Large intestine (tissue), 3 donors: ENCODE results near the gene EGFLAM. TPM values are rescaled to one million over a fixed set of nuclear protein-coding genes. Genes with fewer than 3 reads are reported as not detected.
A peak's percentile ranks its signal among the peaks of the same experiment; 100 is the strongest.

Experiments
- DNase-seq, 2 donors: peaks; one replicate each; pipeline versions ENCODE4 v3.0.0 to v3.0.0-alpha.2; 2013
- H3K27ac ChIP-seq: one replicate; pipeline ENCODE4 v1.5.1; 2013; ENCODE audit warnings: low read length
- H3K27me3 ChIP-seq: 2 replicates; pipeline ENCODE4 v1.6.1; 2013; ENCODE audit warnings: low read length; ENCODE audit not compliant: control insufficient read depth, insufficient read depth
- H3K36me3 ChIP-seq: 2 replicates; pipeline ENCODE4 v1.6.1; 2013; ENCODE audit warnings: low read length; ENCODE audit not compliant: control insufficient read depth, insufficient read depth
- H3K4me1 ChIP-seq: one replicate; pipeline ENCODE4 v1.6.1; 2013; ENCODE audit warnings: low read length; ENCODE audit not compliant: control insufficient read depth, insufficient read depth
- H3K4me3 ChIP-seq: one replicate; pipeline ENCODE4 v1.5.1; 2013; ENCODE audit warnings: low read length
- H3K9me3 ChIP-seq: one replicate; pipeline ENCODE4 v1.6.1; 2013; ENCODE audit warnings: mild to moderate bottlenecking, low read depth, low read length, moderate library complexity; ENCODE audit not compliant: control insufficient read depth
- WGBS: methylation state at CpG from one replicate; pipeline ENCODE4 v1.1.5; 2013; ENCODE audit warnings: low lambda C conversion rate; ENCODE audit not compliant: insufficient coverage; 5-methylcytosine and 5-hydroxymethylcytosine counted together
- polyA plus RNA-seq: library from polyadenylated mRNA; unstranded; fragments of 120-200 nt; gene quantifications from one replicate; pipeline ENCODE4 v1.2.1, GENCODE V29; 2013

The EGFLAM gene
- polyA plus RNA-seq, 1 donor = 4.4 TPM

GRCh38 chr5:38453921-38454320, 195.6 kb downstream of the EGFLAM start:
- WGBS = no CpG with 5 or more reads among the region's 11 CpGs
- Histone ChIP-seq H3K4me3 (no peak overlapping the region), H3K27ac (no peak overlapping the region), H3K36me3 (no peaks in the 10 kb centered on the region), H3K4me1 (no peaks in the 10 kb centered on the region), H3K9me3 (no peaks in the 10 kb centered on the region), H3K27me3 (peaks cover 47% of the 10 kb centered on the region)
- DNase-seq = no peak

GRCh38 chr5:38455796-38456330, 197.5 kb downstream of the EGFLAM start:
- no peaks in the 10 kb centered on the region for H3K36me3 ChIP-seq
- H3K4me1 ChIP-seq = no peaks in the 10 kb centered on the region
- no peak overlapping the region for H3K27ac ChIP-seq
- WGBS = 100% methylated on average over 2 of the region's 8 CpGs
- DNase-seq = no peak
- H3K27me3 ChIP-seq = peaks cover 48% of the 10 kb centered on the region
- H3K9me3 ChIP-seq = no peaks in the 10 kb centered on the region
- H3K4me3 ChIP-seq = no peak overlapping the region

GRCh38 chr5:38456657-38457399, 198.5 kb downstream of the EGFLAM start:
- no peak overlapping the region for H3K27ac ChIP-seq
- no peaks in the 10 kb centered on the region for H3K4me1 ChIP-seq
- WGBS = 78% methylated on average over 3 of the region's 4 CpGs
- no peaks in the 10 kb centered on the region for H3K36me3 ChIP-seq
- no peaks in the 10 kb centered on the region for H3K9me3 ChIP-seq
- H3K27me3 ChIP-seq = peaks cover 49% of the 10 kb centered on the region
- H3K4me3 ChIP-seq = no peak overlapping the region
- no peak for DNase-seq

GRCh38 chr5:38458174-38458573, 199.8 kb downstream of the EGFLAM start:
- no peak for DNase-seq
- Histone ChIP-seq H3K4me1 (no peaks in the 10 kb centered on the region), H3K27me3 (peaks cover 43% of the 10 kb centered on the region), H3K4me3 (no peak overlapping the region), H3K9me3 (no peaks in the 10 kb centered on the region), H3K27ac (no peak overlapping the region), H3K36me3 (no peaks in the 10 kb centered on the region)
- no CpG with 5 or more reads among the region's 8 CpGs for WGBS

- no peak overlapping the region for H3K27ac ChIP-seq
- no peaks in the 10 kb centered on the region for H3K9me3 ChIP-seq
- peaks cover 15% of the 10 kb centered on the region for H3K27me3 ChIP-seq
- no peaks in the 10 kb centered on the region for H3K36me3 ChIP-seq
- 100% methylated on average over 1 of the region's 7 CpGs for WGBS
- DNase-seq = no peak
- peaks cover 11% of the 10 kb centered on the region for H3K4me1 ChIP-seq
- H3K4me3 ChIP-seq = no peak overlapping the region
Observed at GRCh38 chr5:38462976-38463633, 204.7 kb downstream of the EGFLAM start.

- Histone ChIP-seq H3K27ac (peak overlapping the region; percentile 13), H3K9me3 (no peaks in the 10 kb centered on the region), H3K36me3 (no peaks in the 10 kb centered on the region), H3K4me3 (no peak overlapping the region), H3K4me1 (peaks cover 14% of the 10 kb centered on the region), H3K27me3 (peaks cover 8% of the 10 kb centered on the region)
- peak; percentile 76 to 81 for DNase-seq
- WGBS = no CpG with 5 or more reads among the region's 10 CpGs
Observed at GRCh38 chr5:38463634-38464521, 205.5 kb downstream of the EGFLAM start.

- Histone ChIP-seq H3K4me1 (peaks cover 14% of the 10 kb centered on the region), H3K9me3 (no peaks in the 10 kb centered on the region), H3K4me3 (no peak overlapping the region), H3K27ac (no peak overlapping the region), H3K27me3 (peaks cover 10% of the 10 kb centered on the region), H3K36me3 (no peaks in the 10 kb centered on the region)
- no CpG with 5 or more reads among the region's 2 CpGs for WGBS
- no peak for DNase-seq
Observed at GRCh38 chr5:38465061-38465460, 206.7 kb downstream of the EGFLAM start.

GRCh38 chr5:38465702-38466423, 207.5 kb downstream of the EGFLAM start:
- no peak for DNase-seq
- WGBS = 100% methylated on average over 1 of the region's 9 CpGs
- no peak overlapping the region for H3K27ac ChIP-seq
- no peak overlapping the region for H3K4me3 ChIP-seq
- peaks cover 4% of the 10 kb centered on the region for H3K27me3 ChIP-seq
- no peaks in the 10 kb centered on the region for H3K9me3 ChIP-seq
- H3K36me3 ChIP-seq = no peaks in the 10 kb centered on the region
- peaks cover 14% of the 10 kb centered on the region for H3K4me1 ChIP-seq

- Histone ChIP-seq H3K4me3 (no peak overlapping the region), H3K27me3 (peaks cover 2% of the 10 kb centered on the region), H3K36me3 (no peaks in the 10 kb centered on the region), H3K9me3 (no peaks in the 10 kb centered on the region), H3K27ac (no peak overlapping the region), H3K4me1 (peaks cover 14% of the 10 kb centered on the region)
- DNase-seq = no peak
- 80% methylated on average over 1 of the region's 24 CpGs for WGBS
Observed at GRCh38 chr5:38466424-38467189, 208.2 kb downstream of the EGFLAM start.
